Measurements from ENCODE around the gene SLC25A46.

GRCh38 chr5:110726249-110727024 lies 12.4 kb upstream of the SLC25A46 start, which contains the start of gene TMEM232:
- no peak for TF ChIP-seq POLR2A (IDR thresholded peaks at IDR 0.05)
- TF ChIP-seq, protein P1, sequence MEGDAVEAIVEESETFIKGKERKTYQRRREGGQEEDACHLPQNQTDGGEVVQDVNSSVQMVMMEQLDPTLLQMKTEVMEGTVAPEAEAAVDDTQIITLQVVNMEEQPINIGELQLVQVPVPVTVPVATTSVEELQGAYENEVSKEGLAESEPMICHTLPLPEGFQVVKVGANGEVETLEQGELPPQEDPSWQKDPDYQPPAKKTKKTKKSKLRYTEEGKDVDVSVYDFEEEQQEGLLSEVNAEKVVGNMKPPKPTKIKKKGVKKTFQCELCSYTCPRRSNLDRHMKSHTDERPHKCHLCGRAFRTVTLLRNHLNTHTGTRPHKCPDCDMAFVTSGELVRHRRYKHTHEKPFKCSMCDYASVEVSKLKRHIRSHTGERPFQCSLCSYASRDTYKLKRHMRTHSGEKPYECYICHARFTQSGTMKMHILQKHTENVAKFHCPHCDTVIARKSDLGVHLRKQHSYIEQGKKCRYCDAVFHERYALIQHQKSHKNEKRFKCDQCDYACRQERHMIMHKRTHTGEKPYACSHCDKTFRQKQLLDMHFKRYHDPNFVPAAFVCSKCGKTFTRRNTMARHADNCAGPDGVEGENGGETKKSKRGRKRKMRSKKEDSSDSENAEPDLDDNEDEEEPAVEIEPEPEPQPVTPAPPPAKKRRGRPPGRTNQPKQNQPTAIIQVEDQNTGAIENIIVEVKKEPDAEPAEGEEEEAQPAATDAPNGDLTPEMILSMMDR (IDR thresholded peaks at IDR 0.05), result no peak

All from testis (tissue), 2 donors.